ENCODE data around the gene SAMD9. TPM values are rescaled to one million over a fixed set of nuclear protein-coding genes. Genes with fewer than 3 reads are reported as not detected.

The SAMD9 gene
- total and polyA plus RNA-seq, 2 experiments from 2014 or later: 0.17 TPM; not detected in 1

- Histone ChIP-seq H3K4me1 (ENCODE audit: insufficient read depth) (no peaks in the 10 kb centered on the region), H2AFZ (no peak overlapping the region), H3F3A (replicated peaks; ENCODE audit: low read depth) (no peaks in the 10 kb centered on the region), H4K20me1 (replicated peaks; ENCODE audit: insufficient read depth) (no peaks in the 10 kb centered on the region), H3K27ac (ENCODE audit: low read depth) (no peak overlapping the region), H3K79me2 (replicated peaks; ENCODE audit: insufficient read depth) (no peaks in the 10 kb centered on the region), H3K4me3 (no peak overlapping the region), H3K4me2 (no peak overlapping the region), H3K9me2 (ENCODE audit: insufficient read depth) (no peaks in the 10 kb centered on the region), H3K27me3 (ENCODE audit: insufficient read depth) (no peaks in the 10 kb centered on the region), H3K36me3 (ENCODE audit: insufficient read depth) (no peaks in the 10 kb centered on the region)
- ATAC-seq: no peak
- H3K27ac Mint-ChIP-seq: no peak overlapping the region
- DNase-seq (ENCODE audit: low spot score): no peak
- H3K4me1 Mint-ChIP-seq: no peaks in the 10 kb centered on the region
- H3K27me3 Mint-ChIP-seq (ENCODE audit: insufficient read depth, low read depth, poor library complexity): no peaks in the 10 kb centered on the region
- no peaks in the 10 kb centered on the region for H3K36me3 Mint-ChIP-seq (ENCODE audit: low read depth)
- H3K4me3 Mint-ChIP-seq: no peak overlapping the region
- no peaks in the 10 kb centered on the region for H3K9me3 Mint-ChIP-seq
- TF ChIP-seq POLR2AphosphoS5 (IDR thresholded peaks at IDR 0.05; ENCODE audit: low read depth) (no peak), ZNF114 (CRISPR knock-in tag; IDR thresholded peaks at IDR 0.05) (no peak), STAT1 (IDR thresholded peaks at IDR 0.05; ENCODE audit: unreplicated experiment) (no peak), ZNF462 (CRISPR knock-in tag; IDR thresholded peaks at IDR 0.05) (no peak), CREB1 (CRISPR knock-in tag; IDR thresholded peaks at IDR 0.05; ENCODE audit: low read depth) (no peak), JUNB (IDR thresholded peaks at IDR 0.05; ENCODE audit: unreplicated experiment) (no peak), ETS1 (IDR thresholded peaks at IDR 0.05) (no peak), EZH2phosphoT487 (IDR thresholded peaks at IDR 0.05; ENCODE audit: unreplicated experiment) (no peak), CTCF (conservative IDR thresholded peaks at IDR 0.05; ENCODE audit: low read depth in 2 of 2) (no peak), EZH2 (IDR thresholded peaks at IDR 0.05; ENCODE audit: low read depth, unreplicated experiment) (no peak), NANOG (IDR thresholded peaks at IDR 0.05; ENCODE audit: borderline replicate concordance) (no peak), ZNF331 (CRISPR knock-in tag; IDR thresholded peaks at IDR 0.05; ENCODE audit: low read depth) (no peak), REST (IDR thresholded peaks at IDR 0.05; ENCODE audit: unreplicated experiment) (no peak)
Observed at GRCh38 chr7:93060025-93060424, 57.8 kb downstream of the SAMD9 start.
